Tibial nerve (tissue), 4 donors: ENCODE measurements around the gene CEACAM19. TPM values are rescaled to one million over a fixed set of nuclear protein-coding genes. Genes with fewer than 3 reads are reported as not detected.

Experiments
- DNase-seq, 2 donors: peaks; one replicate each; pipeline ENCODE4 v3.0.0-alpha.2; 2019; ENCODE audit warnings: low spot score in 2 of 2
- H3K27ac ChIP-seq, 4 donors: fragments of 200-600 bp; sonication (generic) in 3 of 4; one replicate each; pipeline ENCODE4 v1.5.1; 2017 to 2019; ENCODE audit warnings: mild to moderate bottlenecking in 1 of 4
- H3K27me3 ChIP-seq, 2 donors: fragments of 200-600 bp; sonication (generic) in 1 of 2; one replicate each; pipeline versions ENCODE4 v1.5.1 to v1.6.0; 2017 to 2019
- H3K36me3 ChIP-seq, 3 donors: fragments of 200-600 bp; sonication (generic); one replicate each; pipeline ENCODE4 v1.5.1; 2018 to 2019
- H3K4me1 ChIP-seq, 4 donors: fragments of 200-600 bp; sonication (generic) in 3 of 4; one replicate each; pipeline ENCODE4 v1.5.1; 2017 to 2019
- H3K4me3 ChIP-seq, 4 donors: fragments of 200-600 bp; sonication (generic) in 3 of 4; one replicate each; pipeline ENCODE4 v1.5.1; 2017 to 2019; ENCODE audit warnings: mild to moderate bottlenecking in 1 of 4, moderate library complexity in 1 of 4
- H3K9me3 ChIP-seq, 4 donors: fragments of 200-600 bp; sonication (generic) in 3 of 4; one replicate each; pipeline ENCODE4 v1.5.1; 2017 to 2019
- EP300 ChIP-seq, 2 donors: sonication (generic); formaldehyde crosslinking; IDR thresholded peaks; one replicate each; pipeline ENCODE4 v1.6.1; 2017; ENCODE audit warnings: antibody characterized with exemption in 2 of 2, mild to moderate bottlenecking in 1 of 2
- POLR2A ChIP-seq, 2 donors: fragments of 450-650 bp; IDR thresholded peaks; one replicate each; pipeline ENCODE4 v1.6.1; 2017; ENCODE audit warnings: antibody characterized with exemption in 2 of 2, mild to moderate bottlenecking in 2 of 2, moderate library complexity in 2 of 2
- WGBS, 2 donors: methylation state at CpG; one replicate each; pipeline ENCODE4 v1.1.5; 2018; 5-methylcytosine and 5-hydroxymethylcytosine counted together
- total RNA-seq, 4 donors: library from RNA; depleted of rRNA; stranded (reverse); fragments of >200 nt; gene quantifications; one replicate each; pipeline ENCODE4 v1.1.0, GENCODE V29; 2016
- TF ChIP-seq, protein P1 (sequence below), 5 experiments: fragments of 200-600 bp in 3 of 5; fragments of 450-650 bp in 2 of 5; sonication (generic) in 3 of 5; IDR thresholded peaks; one replicate each; pipeline ENCODE4 v1.5.1; 2016 to 2019; ENCODE audit warnings: antibody characterized with exemption in 5 of 5, mild to moderate bottlenecking in 3 of 5, moderate library complexity in 2 of 5

Gene CEACAM19
- total RNA-seq, 4 donors from 2014 or later = 10.9 to 38.7 (median 15.4) TPM

DNA sequence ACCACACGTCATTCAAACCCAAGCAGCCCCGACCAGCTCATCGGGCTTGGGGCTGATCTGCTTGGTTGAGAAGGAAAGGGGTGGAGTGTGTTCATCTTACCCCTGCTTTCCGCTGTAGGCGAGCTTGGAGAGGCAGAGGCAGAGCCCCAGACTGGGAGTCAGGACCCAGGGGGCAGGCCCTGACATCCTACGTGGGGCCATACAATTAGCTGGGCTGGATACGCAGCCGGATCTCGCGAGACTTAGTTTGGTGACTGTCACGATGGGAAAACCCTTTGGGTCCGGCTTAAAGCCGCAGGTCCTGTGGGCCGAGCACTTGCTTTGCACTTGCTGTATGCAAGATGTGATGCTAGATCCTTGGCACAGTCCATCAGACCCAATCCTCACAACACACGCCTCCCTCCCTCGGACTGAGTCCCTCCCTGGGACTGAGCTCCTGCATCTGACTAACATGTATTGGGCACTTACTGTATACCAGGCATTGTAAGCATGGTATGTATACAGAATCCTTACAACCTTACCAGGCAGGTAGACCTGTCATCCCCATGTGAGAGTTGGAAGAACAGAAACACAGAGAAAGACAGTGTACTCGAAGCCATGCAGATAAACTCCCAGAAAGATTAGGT, 31.4 kb downstream of the CEACAM19 start:
- TF ChIP-seq POLR2A (IDR thresholded peaks at IDR 0.05) = no peak
- no peak for TF ChIP-seq EP300 (IDR thresholded peaks at IDR 0.05)
- TF ChIP-seq, protein P1, sequence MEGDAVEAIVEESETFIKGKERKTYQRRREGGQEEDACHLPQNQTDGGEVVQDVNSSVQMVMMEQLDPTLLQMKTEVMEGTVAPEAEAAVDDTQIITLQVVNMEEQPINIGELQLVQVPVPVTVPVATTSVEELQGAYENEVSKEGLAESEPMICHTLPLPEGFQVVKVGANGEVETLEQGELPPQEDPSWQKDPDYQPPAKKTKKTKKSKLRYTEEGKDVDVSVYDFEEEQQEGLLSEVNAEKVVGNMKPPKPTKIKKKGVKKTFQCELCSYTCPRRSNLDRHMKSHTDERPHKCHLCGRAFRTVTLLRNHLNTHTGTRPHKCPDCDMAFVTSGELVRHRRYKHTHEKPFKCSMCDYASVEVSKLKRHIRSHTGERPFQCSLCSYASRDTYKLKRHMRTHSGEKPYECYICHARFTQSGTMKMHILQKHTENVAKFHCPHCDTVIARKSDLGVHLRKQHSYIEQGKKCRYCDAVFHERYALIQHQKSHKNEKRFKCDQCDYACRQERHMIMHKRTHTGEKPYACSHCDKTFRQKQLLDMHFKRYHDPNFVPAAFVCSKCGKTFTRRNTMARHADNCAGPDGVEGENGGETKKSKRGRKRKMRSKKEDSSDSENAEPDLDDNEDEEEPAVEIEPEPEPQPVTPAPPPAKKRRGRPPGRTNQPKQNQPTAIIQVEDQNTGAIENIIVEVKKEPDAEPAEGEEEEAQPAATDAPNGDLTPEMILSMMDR (IDR thresholded peaks at IDR 0.05) = no peak
- H3K27ac ChIP-seq = no peak overlapping the region
- 73 to 77% methylated on average over 8 to 17 of the region's 17 CpGs for WGBS, 2 donors
- no peaks in the 10 kb centered on the region for H3K27me3 ChIP-seq
- no peak for DNase-seq
- H3K4me3 ChIP-seq = no peak overlapping the region
- H3K36me3 ChIP-seq = no peaks in the 10 kb centered on the region
- no peaks in the 10 kb centered on the region for H3K9me3 ChIP-seq
- H3K4me1 ChIP-seq = no peaks in the 10 kb centered on the region

DNA sequence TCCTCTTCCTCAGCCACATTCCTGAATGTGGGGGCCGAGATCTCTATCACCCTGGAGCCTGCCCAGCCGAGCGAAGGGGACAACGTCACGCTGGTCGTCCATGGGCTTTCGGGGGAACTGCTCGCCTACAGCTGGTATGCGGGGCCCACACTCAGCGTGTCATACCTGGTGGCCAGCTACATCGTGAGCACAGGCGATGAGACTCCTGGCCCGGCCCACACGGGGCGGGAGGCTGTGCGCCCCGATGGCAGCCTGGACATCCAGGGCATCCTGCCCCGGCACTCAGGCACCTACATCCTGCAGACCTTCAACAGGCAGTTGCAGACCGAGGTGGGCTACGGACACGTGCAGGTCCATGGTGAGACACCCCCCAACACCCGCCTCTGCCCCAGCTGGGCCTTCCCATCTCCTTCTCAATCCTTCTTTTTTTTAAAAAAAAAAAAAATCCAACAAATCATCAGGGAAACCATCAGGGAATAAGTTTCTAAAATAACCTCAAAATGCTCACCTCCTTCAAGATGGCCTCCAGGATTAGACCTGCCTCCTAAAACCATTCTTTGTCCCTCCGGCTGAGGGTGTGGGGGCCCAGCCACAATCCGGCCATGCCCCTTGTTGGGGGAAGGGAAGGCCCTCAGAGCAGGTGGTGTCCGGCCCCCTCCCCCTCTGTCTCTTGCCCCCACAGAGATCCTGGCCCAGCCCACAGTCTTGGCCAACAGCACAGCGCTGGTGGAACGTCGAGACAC, 32.2 kb downstream of the CEACAM19 start:
- Histone ChIP-seq H3K4me3 (no peak overlapping the region), H3K27ac (no peak overlapping the region), H3K4me1 (no peaks in the 10 kb centered on the region), H3K27me3 (no peaks in the 10 kb centered on the region), H3K9me3 (no peaks in the 10 kb centered on the region), H3K36me3 (no peaks in the 10 kb centered on the region)
- TF ChIP-seq POLR2A (IDR thresholded peaks at IDR 0.05) = no peak
- TF ChIP-seq EP300 (IDR thresholded peaks at IDR 0.05) = no peak
- TF ChIP-seq, protein P1 (IDR thresholded peaks at IDR 0.05) = no peak
- WGBS, 2 donors = 86 to 91% methylated on average over 24 of the region's 28 CpGs
- DNase-seq = no peak

- Histone ChIP-seq H3K9me3 (no peaks in the 10 kb centered on the region), H3K4me3 (no peak overlapping the region), H3K27ac (no peak overlapping the region), H3K4me1 (no peaks in the 10 kb centered on the region), H3K36me3 (no peaks in the 10 kb centered on the region), H3K27me3 (no peaks in the 10 kb centered on the region)
- no peak for DNase-seq
- TF ChIP-seq POLR2A (IDR thresholded peaks at IDR 0.05) (no peak), EP300 (IDR thresholded peaks at IDR 0.05) (no peak)
- TF ChIP-seq, protein P1 (IDR thresholded peaks at IDR 0.05) = no peak
- WGBS, 2 donors = 83 to 92% methylated on average over 1 of the region's 1 CpG
These were observed 33.7 kb downstream of the CEACAM19 start for GRCh38 chr19:44704982-44705381.

- no peaks in the 10 kb centered on the region for H3K9me3 ChIP-seq
- 90 to 92% methylated on average over 12 of the region's 12 CpGs for WGBS, 2 donors
- no peak for DNase-seq
These were observed 34.3 kb downstream of the CEACAM19 start for GRCh38 chr19:44705502-44706010.

More at GRCh38 chr19:44705502-44706010, 34.3 kb downstream of the CEACAM19 start:
- Histone ChIP-seq H3K4me1 (no peaks in the 10 kb centered on the region), H3K4me3 (no peak overlapping the region), H3K36me3 (no peaks in the 10 kb centered on the region), H3K27ac (no peak overlapping the region), H3K27me3 (no peaks in the 10 kb centered on the region)
- TF ChIP-seq EP300 (IDR thresholded peaks at IDR 0.05) (no peak), POLR2A (IDR thresholded peaks at IDR 0.05) (no peak)
- TF ChIP-seq, protein P1 (IDR thresholded peaks at IDR 0.05) = no peak
